Measurements from ENCODE around the gene TMSB4X. TPM values are rescaled to one million over a fixed set of nuclear protein-coding genes. Genes with fewer than 3 reads are reported as not detected.

Gene TMSB4X
- total and polyA plus RNA-seq, 2 experiments from 2014 or later: 3,286 to 9,298 TPM

- no peaks in the 10 kb centered on the region for H3K9me2 ChIP-seq (ENCODE audit: insufficient read depth)
- H3K4me2 ChIP-seq (ENCODE audit: unreplicated experiment): no peak overlapping the region
- H3K36me3 ChIP-seq (ENCODE audit: low read depth): no peaks in the 10 kb centered on the region
- H3K4me3 ChIP-seq: no peak overlapping the region
- H3K9me3 ChIP-seq (ENCODE audit: low read depth): no peaks in the 10 kb centered on the region
- peaks cover 28% of the 10 kb centered on the region for H3K4me1 ChIP-seq (ENCODE audit: insufficient read depth)
- no peak overlapping the region for H3K9ac ChIP-seq
- no peak overlapping the region for H2AFZ ChIP-seq
- no peaks in the 10 kb centered on the region for H4K20me1 ChIP-seq (ENCODE audit: insufficient read depth)
- H3K79me2 ChIP-seq (ENCODE audit: insufficient read depth): no peaks in the 10 kb centered on the region
- DNase-seq: no peak
- TF ChIP-seq EZH2phosphoT487 (IDR thresholded peaks at IDR 0.05; ENCODE audit: insufficient read depth, low read depth) (no peak), EZH2 (IDR thresholded peaks at IDR 0.05; ENCODE audit: insufficient read depth, poor library complexity, severe bottlenecking) (no peak)
- H3K27ac ChIP-seq: no peak overlapping the region; the same call in 1 of the 2 replicates
- in situ Hi-C loops (cut with MboI): no loop called here
- 61% methylated on average over 2 of the region's 2 CpGs for WGBS, 2 experiments (ENCODE audit: low coverage in 1 of 2, low lambda C conversion rate in 2 of 2, missing lambda C conversion rate in 2 of 2)
- H3F3A ChIP-seq (ENCODE audit: insufficient read depth): peaks cover 17% of the 10 kb centered on the region
- no peaks in the 10 kb centered on the region for H3K27me3 ChIP-seq (replicated peaks; ENCODE audit: insufficient read depth)
These were observed 33.3 kb downstream of the TMSB4X start for GRCh38 chrX:13008189-13008533.

GRCh38 chrX:13008851-13009250 is 33.9 kb downstream of the TMSB4X start:
- Histone ChIP-seq H3K4me2 (ENCODE audit: unreplicated experiment) (no peak overlapping the region), H3K9me3 (ENCODE audit: low read depth) (no peaks in the 10 kb centered on the region), H3K79me2 (ENCODE audit: insufficient read depth) (no peaks in the 10 kb centered on the region), H3K9me2 (ENCODE audit: insufficient read depth) (no peaks in the 10 kb centered on the region), H3F3A (ENCODE audit: insufficient read depth) (peaks cover 17% of the 10 kb centered on the region), H3K27ac (no peak overlapping the region), H4K20me1 (ENCODE audit: insufficient read depth) (no peaks in the 10 kb centered on the region), H3K36me3 (ENCODE audit: low read depth) (no peaks in the 10 kb centered on the region), H3K9ac (no peak overlapping the region), H3K27me3 (replicated peaks; ENCODE audit: insufficient read depth) (no peaks in the 10 kb centered on the region), H2AFZ (no peak overlapping the region), H3K4me3 (no peak overlapping the region), H3K4me1 (ENCODE audit: insufficient read depth) (peaks cover 28% of the 10 kb centered on the region)
- TF ChIP-seq EZH2 (IDR thresholded peaks at IDR 0.05; ENCODE audit: insufficient read depth, poor library complexity, severe bottlenecking): no peak
- no peak for TF ChIP-seq EZH2phosphoT487 (IDR thresholded peaks at IDR 0.05; ENCODE audit: insufficient read depth, low read depth)
- WGBS, 2 experiments (ENCODE audit: low coverage in 1 of 2, low lambda C conversion rate in 2 of 2, missing lambda C conversion rate in 2 of 2): 96 to 100% methylated on average over 3 of the region's 3 CpGs
- no peak for DNase-seq
- in situ Hi-C loops (cut with MboI): no loop called here

GRCh38 chrX:13009273-13009672 is 34.4 kb downstream of the TMSB4X start:
- Histone ChIP-seq H3K79me2 (ENCODE audit: insufficient read depth) (no peaks in the 10 kb centered on the region), H3K4me3 (no peak overlapping the region), H3K27ac (no peak overlapping the region), H3K9ac (no peak overlapping the region), H3K4me2 (ENCODE audit: unreplicated experiment) (no peak overlapping the region), H3F3A (ENCODE audit: insufficient read depth) (peaks cover 17% of the 10 kb centered on the region), H3K27me3 (replicated peaks; ENCODE audit: insufficient read depth) (no peaks in the 10 kb centered on the region), H3K9me3 (ENCODE audit: low read depth) (no peaks in the 10 kb centered on the region), H2AFZ (no peak overlapping the region), H3K36me3 (ENCODE audit: low read depth) (no peaks in the 10 kb centered on the region), H3K4me1 (ENCODE audit: insufficient read depth) (peaks cover 28% of the 10 kb centered on the region), H3K9me2 (ENCODE audit: insufficient read depth) (no peaks in the 10 kb centered on the region), H4K20me1 (ENCODE audit: insufficient read depth) (no peaks in the 10 kb centered on the region)
- in situ Hi-C loops (cut with MboI): no loop called here
- DNase-seq: peak; percentile 20
- 7 to 14% methylated on average over 2 to 3 of the region's 3 CpGs for WGBS, 2 experiments (ENCODE audit: low coverage in 1 of 2, low lambda C conversion rate in 2 of 2, missing lambda C conversion rate in 2 of 2)
- TF ChIP-seq EZH2 (IDR thresholded peaks at IDR 0.05; ENCODE audit: insufficient read depth, poor library complexity, severe bottlenecking) (no peak), EZH2phosphoT487 (IDR thresholded peaks at IDR 0.05; ENCODE audit: insufficient read depth, low read depth) (no peak)

GRCh38 chrX:13009844-13010243 is 34.9 kb downstream of the TMSB4X start:
- Histone ChIP-seq H3K9ac (no peak overlapping the region), H3K36me3 (ENCODE audit: low read depth) (no peaks in the 10 kb centered on the region), H3F3A (ENCODE audit: insufficient read depth) (peaks cover 17% of the 10 kb centered on the region), H3K4me2 (ENCODE audit: unreplicated experiment) (no peak overlapping the region), H3K27ac (no peak overlapping the region), H3K27me3 (replicated peaks; ENCODE audit: insufficient read depth) (no peaks in the 10 kb centered on the region), H3K9me3 (ENCODE audit: low read depth) (no peaks in the 10 kb centered on the region), H3K9me2 (ENCODE audit: insufficient read depth) (no peaks in the 10 kb centered on the region), H4K20me1 (ENCODE audit: insufficient read depth) (no peaks in the 10 kb centered on the region), H2AFZ (no peak overlapping the region), H3K79me2 (ENCODE audit: insufficient read depth) (no peaks in the 10 kb centered on the region), H3K4me3 (no peak overlapping the region), H3K4me1 (ENCODE audit: insufficient read depth) (peaks cover 28% of the 10 kb centered on the region)
- TF ChIP-seq EZH2phosphoT487 (IDR thresholded peaks at IDR 0.05; ENCODE audit: insufficient read depth, low read depth) (no peak), EZH2 (IDR thresholded peaks at IDR 0.05; ENCODE audit: insufficient read depth, poor library complexity, severe bottlenecking) (no peak)
- 70% methylated on average over 6 to 8 of the region's 8 CpGs for WGBS, 2 experiments (ENCODE audit: low coverage in 1 of 2, low lambda C conversion rate in 2 of 2, missing lambda C conversion rate in 2 of 2)
- in situ Hi-C loops (cut with MboI): no loop called here
- DNase-seq: peak; percentile 20

GRCh38 chrX:13010546-13010945 is 35.6 kb downstream of the TMSB4X start:
- H3K27me3 ChIP-seq (replicated peaks; ENCODE audit: insufficient read depth): no peaks in the 10 kb centered on the region
- H3K9ac ChIP-seq: no peak overlapping the region
- H3K9me3 ChIP-seq (ENCODE audit: low read depth): no peaks in the 10 kb centered on the region
- peaks cover 26% of the 10 kb centered on the region for H3K4me1 ChIP-seq (ENCODE audit: insufficient read depth)
- H3K9me2 ChIP-seq (ENCODE audit: insufficient read depth): no peaks in the 10 kb centered on the region
- H3K4me2 ChIP-seq (ENCODE audit: unreplicated experiment): no peak overlapping the region
- in situ Hi-C loops (cut with MboI): no loop called here
- no peak for TF ChIP-seq EZH2phosphoT487 (IDR thresholded peaks at IDR 0.05; ENCODE audit: insufficient read depth, low read depth)
- TF ChIP-seq EZH2 (IDR thresholded peaks at IDR 0.05; ENCODE audit: insufficient read depth, poor library complexity, severe bottlenecking): no peak
- no peak overlapping the region for H3K27ac ChIP-seq
- H3K36me3 ChIP-seq (ENCODE audit: low read depth): no peaks in the 10 kb centered on the region
- H3K4me3 ChIP-seq: no peak overlapping the region
- H2AFZ ChIP-seq: no peak overlapping the region
- peaks cover 17% of the 10 kb centered on the region for H3F3A ChIP-seq (ENCODE audit: insufficient read depth)
- 43 to 65% methylated on average over 1 to 2 of the region's 2 CpGs for WGBS, 2 experiments (ENCODE audit: low coverage in 1 of 2, low lambda C conversion rate in 2 of 2, missing lambda C conversion rate in 2 of 2)
- H4K20me1 ChIP-seq (ENCODE audit: insufficient read depth): no peaks in the 10 kb centered on the region
- H3K79me2 ChIP-seq (ENCODE audit: insufficient read depth): no peaks in the 10 kb centered on the region
- DNase-seq: no peak
